Kidney tubule cell (primary cell): ENCODE measurements around the gene BMP10.

ENCODE experiments used
- DNase-seq: peaks from one replicate; pipeline ENCODE4 v3.0.0-alpha.2; 2018; ENCODE audit warnings: low spot score

Gene BMP10, protein sequence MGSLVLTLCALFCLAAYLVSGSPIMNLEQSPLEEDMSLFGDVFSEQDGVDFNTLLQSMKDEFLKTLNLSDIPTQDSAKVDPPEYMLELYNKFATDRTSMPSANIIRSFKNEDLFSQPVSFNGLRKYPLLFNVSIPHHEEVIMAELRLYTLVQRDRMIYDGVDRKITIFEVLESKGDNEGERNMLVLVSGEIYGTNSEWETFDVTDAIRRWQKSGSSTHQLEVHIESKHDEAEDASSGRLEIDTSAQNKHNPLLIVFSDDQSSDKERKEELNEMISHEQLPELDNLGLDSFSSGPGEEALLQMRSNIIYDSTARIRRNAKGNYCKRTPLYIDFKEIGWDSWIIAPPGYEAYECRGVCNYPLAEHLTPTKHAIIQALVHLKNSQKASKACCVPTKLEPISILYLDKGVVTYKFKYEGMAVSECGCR

GRCh38 chr2:68871159-68871764 is at the start of gene BMP10:
TSS of gene BMP10 (minus strand) at chr2:68871397. CDS start at chr2:68871358, 39 bp downstream.
- DNase-seq: no peak

GRCh38 chr2:68920481-68921170 is 49.4 kb upstream of the BMP10 start:
- no peak for DNase-seq

GRCh38 chr2:68918497-68918896 is 47.3 kb upstream of the BMP10 start:
- no peak for DNase-seq

- DNase-seq: no peak
Observed at GRCh38 chr2:68917034-68917718, 46.0 kb upstream of the BMP10 start.

GRCh38 chr2:68916226-68916625 is 45.0 kb upstream of the BMP10 start:
- no peak for DNase-seq

DNA sequence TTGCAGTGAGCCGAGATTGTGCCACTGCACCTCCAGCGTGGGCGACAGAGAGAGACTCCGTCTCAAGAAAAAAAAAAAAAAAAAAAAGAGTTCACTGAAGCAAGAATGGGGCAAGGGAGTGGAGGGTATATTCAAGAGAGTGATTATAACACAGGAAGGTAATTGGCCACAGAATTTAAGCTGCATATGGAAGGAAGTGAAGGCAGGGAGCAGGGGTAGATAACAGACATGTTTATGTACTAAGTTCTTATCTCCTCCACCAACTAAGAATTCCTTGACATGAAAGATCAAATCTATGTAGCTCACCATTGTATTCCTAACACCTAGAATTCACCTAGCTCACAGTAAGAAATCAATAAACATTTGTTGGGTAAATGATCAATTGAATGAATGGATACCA is 44.2 kb upstream of the BMP10 start:
- DNase-seq: no peak

DNA sequence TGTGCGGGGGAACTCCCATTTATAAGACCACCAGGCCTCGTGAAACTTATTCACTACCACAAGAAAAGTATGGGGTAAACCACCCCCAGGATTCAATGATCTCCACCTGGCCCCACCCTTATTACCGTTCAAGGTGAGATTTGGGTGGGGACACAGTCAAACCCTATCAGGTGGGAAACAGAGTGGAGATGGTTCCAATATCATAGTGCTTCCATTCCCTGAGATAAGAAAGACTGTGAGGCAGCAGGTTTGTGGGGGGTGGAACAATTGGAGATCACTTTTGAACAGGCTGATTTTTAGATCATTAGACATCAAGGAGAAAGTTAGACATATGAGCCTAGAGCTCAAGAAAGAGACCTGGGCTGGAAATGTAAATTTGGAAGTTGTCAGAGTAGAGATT is 42.2 kb upstream of the BMP10 start:
- DNase-seq: no peak

- no peak for DNase-seq
Observed at GRCh38 chr2:68912732-68913131, 41.5 kb upstream of the BMP10 start.

GRCh38 chr2:68912111-68912510 is 40.9 kb upstream of the BMP10 start:
- no peak for DNase-seq

- no peak for DNase-seq
Observed at GRCh38 chr2:68911709-68912108, 40.5 kb upstream of the BMP10 start.

- DNase-seq: no peak
Observed at GRCh38 chr2:68911246-68911645, 40.0 kb upstream of the BMP10 start.

GRCh38 chr2:68909793-68910674 is 38.8 kb upstream of the BMP10 start:
- peak; percentile 73 for DNase-seq

DNA sequence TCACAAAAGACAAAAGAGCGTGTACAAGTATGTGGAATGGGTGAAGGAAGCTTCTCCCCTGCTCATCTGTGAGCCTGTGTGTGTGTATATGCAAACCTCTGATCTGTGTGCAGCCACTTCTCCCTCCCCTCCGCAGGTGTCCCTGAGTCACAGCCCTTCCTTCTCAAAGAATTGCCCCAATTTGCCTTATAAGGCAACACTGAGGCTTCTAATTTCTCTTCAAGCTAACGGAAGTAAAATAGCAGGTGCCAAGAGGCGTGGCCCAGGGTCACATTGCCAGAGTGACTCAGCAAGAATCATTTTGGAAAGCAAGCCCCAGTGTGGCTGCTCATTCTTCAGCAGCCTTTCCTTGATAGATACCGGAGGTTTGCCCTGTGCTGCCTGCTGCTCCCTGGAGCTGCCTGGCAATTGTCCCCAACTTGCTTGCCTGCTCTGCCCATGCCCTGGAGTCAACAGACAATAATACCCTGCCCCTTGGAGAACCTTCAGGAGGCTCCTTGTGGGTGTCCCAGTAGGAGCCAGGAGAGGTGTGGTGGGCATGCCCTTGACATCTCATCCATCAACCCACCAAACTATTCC is 37.3 kb upstream of the BMP10 start:
- DNase-seq: peak; percentile 97

GRCh38 chr2:68907920-68908253 is 36.7 kb upstream of the BMP10 start:
- no peak for DNase-seq

GRCh38 chr2:68907232-68907919 is 36.2 kb upstream of the BMP10 start:
- DNase-seq: peak; percentile 51

- DNase-seq: no peak
Observed at GRCh38 chr2:68906716-68907115, 35.5 kb upstream of the BMP10 start.

DNA sequence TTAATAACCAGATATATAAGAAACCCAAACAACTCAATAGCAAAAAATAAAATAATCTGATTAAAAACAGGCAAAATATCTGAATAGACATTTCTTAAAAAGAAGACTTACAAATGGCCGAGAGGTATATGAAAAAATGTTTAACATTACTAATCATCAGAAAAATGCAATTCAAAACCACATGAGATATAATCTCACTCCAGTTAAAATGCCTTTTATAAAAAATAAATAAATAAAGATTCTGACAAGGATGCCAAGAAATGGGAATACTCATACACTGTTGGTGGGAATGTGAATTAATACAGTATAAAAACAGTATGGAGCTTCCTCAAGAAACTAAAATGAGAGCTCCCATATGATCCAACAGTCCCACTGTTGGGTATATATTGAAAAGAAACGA is 33.9 kb upstream of the BMP10 start:
- no peak for DNase-seq

DNA sequence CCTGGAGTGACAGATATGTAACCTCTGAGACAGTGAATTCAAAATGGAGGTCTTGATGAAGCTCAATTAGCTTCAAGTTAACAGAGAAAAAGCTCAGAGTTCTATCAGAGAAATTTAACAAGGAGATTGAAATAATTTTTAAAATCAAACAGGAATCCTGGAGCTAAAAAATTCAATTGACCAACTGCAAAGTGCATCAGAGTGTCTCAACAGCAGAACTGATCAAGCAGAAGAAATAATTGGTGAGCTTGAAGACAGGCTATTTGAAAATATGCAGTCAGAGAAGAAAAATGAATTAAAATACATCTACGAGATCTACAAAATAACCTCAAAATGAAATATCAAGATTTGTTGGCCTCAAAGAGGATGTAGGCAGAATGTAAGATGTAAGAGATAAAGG is 30.4 kb upstream of the BMP10 start:
- DNase-seq: no peak

- peak; percentile 25 for DNase-seq
Observed at GRCh38 chr2:68901199-68901514, 30.0 kb upstream of the BMP10 start.

- no peak for DNase-seq
Observed at GRCh38 chr2:68900496-68901198, 29.4 kb upstream of the BMP10 start.
